C1 segment of cervical spinal cord (tissue), 14 donors: ENCODE measurements around the gene ZNF281.

Experiments
- DNase-seq, 14 donors: peaks; one replicate each; lab custom pipeline; 2025; lab: John Stamatoyannopoulos, UW

ZNF281 gene

DNA sequence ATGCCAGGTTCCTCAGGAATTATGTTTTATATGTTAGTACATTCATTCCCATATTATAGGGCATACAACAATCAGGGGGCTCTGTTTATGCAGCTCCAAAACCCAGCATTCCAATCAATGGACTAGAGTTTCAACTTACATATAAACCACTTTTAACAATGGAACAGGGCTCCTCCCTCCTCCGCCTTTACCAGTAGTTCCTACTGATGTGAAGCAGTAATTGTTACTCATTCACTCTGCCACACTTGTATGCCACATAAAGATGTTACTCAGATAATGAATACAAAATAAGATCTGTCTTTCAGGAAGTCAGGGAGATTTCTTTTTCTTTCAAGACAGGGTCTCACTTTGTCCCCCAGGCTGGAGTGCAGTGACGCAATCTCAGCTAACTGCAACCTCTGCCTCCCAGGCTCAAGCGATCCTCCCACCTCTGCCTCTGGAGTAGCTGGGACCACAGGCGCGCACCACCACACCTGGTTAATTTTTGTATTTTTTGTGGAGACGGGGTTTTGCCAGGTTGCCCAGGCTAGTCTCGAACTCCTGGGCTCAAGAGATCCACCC, 17.1 kb downstream of the ZNF281 start:
- no peak for DNase-seq

- DNase-seq, result no peak
Observed at GRCh38 chr1:200391747-200392146, 18.1 kb downstream of the ZNF281 start.

GRCh38 chr1:200388791-200389190, 21.0 kb downstream of the ZNF281 start:
- DNase-seq, result no peak

- no peak for DNase-seq
Observed at GRCh38 chr1:200386416-200386815, 23.4 kb downstream of the ZNF281 start.

DNA sequence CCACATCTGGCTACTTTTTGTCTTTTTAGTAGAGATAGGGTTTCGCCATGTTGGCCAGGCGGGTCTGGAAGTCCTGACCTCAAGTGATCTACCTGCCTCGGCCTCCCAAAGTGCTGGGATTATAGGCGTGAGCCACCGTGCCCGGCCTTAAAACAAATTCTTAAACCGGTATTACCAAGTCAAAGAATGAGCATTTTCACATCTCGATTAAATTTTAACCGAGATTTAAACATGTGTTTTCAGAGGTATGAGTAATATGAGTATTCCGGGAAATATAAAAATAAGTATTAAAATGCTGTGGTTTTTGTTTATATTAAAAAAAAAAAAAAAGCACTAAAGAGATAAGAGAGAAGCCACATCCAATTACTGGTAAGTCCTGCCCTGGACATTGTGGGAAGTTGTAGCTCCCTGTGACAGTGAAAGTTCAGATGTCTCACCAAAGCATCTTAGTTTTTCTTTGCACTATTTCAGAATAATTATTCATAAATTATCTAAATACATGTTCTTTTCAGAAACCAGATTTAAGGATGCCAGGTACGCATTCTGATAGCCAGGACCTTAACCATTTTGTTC, 24.9 kb downstream of the ZNF281 start:
- DNase-seq, result no peak

GRCh38 chr1:200381256-200381984, 28.4 kb downstream of the ZNF281 start:
- no peak for DNase-seq

GRCh38 chr1:200380589-200381021, 29.2 kb downstream of the ZNF281 start:
- DNase-seq, result no peak

GRCh38 chr1:200379940-200380588, 29.8 kb downstream of the ZNF281 start:
- DNase-seq, result no peak

- DNase-seq, result no peak
Observed at GRCh38 chr1:200379432-200379757, 30.4 kb downstream of the ZNF281 start.

GRCh38 chr1:200378096-200378495, 31.7 kb downstream of the ZNF281 start:
- DNase-seq, result no peak

DNA sequence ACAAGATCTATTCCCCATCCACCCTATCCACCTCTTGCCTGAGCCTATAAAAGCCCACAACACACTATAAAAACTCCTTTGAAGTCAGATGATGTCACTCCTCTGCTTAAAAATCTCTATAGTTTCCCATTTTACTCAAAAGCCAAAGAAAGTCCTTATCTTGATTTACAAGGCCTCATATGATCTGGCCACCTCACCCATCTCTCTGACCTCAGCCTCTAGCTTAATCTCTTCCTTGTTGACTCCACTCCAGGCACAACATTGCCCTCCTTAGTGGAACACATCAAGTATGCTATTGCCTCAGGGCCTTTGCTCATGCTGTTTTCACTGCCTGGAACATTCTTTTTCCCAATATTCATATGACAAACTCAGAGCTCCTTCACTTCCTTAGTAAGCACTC, 33.3 kb downstream of the ZNF281 start:
- no peak for DNase-seq

GRCh38 chr1:200374569-200375295, 35.1 kb downstream of the ZNF281 start:
- no peak for DNase-seq

- peak in 2 of 14 donors; percentile 19 to 35 for DNase-seq
Observed at GRCh38 chr1:200373811-200374231, 36.0 kb downstream of the ZNF281 start.

- no peak for DNase-seq
Observed at GRCh38 chr1:200372885-200373181, 37.0 kb downstream of the ZNF281 start.

DNA sequence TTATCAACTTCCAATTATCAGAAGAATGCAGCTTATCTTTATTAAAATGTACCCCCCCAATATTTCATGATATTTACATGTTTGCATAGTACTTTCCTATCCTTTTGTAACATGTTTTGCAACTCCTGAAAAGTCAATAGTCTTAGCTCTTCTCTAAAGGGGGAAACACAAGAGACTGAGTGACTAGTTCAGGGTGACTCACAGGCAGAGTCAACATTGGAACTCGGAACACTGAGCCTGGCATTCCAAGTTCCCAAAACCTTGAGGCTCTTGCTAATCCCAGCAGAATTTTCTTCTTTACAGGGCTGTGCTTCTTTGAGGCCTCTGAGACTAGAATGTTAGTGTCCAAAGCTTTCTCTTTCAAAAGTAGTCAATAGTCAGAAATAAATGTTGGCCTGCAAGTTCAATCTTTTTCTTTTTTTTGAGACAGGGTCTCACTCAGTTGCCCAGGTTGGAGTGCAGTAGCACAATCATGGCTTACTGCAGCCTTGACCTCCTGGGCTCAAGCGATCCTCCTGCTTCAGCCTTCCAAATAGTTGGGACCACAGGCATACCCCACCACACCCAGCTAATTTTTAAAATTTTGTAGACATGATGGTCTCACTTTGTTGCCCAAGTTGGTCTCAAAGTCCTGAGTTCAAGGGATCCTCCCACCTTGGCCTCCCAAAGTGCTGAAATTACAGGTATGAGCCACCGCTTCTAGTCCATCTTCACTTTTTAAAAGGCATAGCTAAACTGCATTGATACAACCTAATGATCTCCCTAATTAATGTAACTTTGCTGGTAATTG, 37.5 kb downstream of the ZNF281 start:
- peak in 1 of 14 donors; percentile 8 for DNase-seq

DNA sequence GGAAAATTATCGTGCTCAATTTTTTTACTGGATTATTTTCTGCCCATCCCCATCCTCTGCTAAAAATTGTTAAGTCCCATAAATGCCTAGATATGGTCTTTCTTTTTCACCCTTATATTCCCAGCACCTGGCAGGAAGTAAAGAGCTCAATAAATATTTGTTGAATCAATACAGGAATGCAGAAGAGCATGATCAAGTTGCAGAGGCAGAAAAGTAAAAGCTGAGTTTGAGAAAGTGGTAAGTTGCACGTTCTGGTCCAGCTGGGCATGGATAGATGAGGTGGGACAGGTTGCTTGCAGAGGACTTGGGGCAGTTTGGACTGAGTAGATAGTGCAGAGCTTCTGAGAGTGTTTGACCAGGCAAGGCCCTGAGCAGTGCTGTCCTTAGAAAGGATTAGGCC, 40.1 kb downstream of the ZNF281 start:
- DNase-seq, result no peak

- DNase-seq, result peak in 1 of 14 donors; percentile 21
Observed at GRCh38 chr1:200369131-200369530, 40.7 kb downstream of the ZNF281 start.

DNA sequence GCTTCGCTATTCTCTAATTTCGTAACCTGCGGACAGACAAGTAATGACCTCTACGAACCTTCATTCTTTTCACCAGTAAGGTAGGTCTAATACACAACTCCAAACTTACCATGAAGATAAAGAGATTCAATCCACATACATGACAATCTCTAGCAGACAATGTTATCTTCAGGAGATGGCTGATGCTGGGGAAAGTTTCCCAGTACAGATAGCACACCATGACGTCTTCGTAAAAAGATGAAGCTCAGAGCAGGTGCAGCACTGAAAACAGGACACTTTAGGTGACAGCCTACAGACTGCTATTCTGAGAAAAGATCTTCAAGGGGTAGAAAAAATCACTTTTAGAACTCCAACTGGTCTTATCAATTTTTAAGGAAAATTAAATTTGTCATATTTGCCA, 41.3 kb downstream of the ZNF281 start:
- DNase-seq, result no peak

GRCh38 chr1:200367841-200368534, 41.8 kb downstream of the ZNF281 start:
- DNase-seq, result peak in 1 of 14 donors; percentile 29

- DNase-seq, result no peak
Observed at GRCh38 chr1:200366577-200367253, 43.1 kb downstream of the ZNF281 start.
